Measurements from ENCODE around the gene PCP4. TPM values are rescaled to one million over a fixed set of nuclear protein-coding genes. Genes with fewer than 3 reads are reported as not detected.

Gene PCP4
- polyA plus RNA-seq, 2 of the 4 experiments (the other 2 are of a cell fraction): not detected

GRCh38 chr21:39911286-39912199 is 44.3 kb downstream of the PCP4 start (continued):
- TF ChIP-seq, protein P1, sequence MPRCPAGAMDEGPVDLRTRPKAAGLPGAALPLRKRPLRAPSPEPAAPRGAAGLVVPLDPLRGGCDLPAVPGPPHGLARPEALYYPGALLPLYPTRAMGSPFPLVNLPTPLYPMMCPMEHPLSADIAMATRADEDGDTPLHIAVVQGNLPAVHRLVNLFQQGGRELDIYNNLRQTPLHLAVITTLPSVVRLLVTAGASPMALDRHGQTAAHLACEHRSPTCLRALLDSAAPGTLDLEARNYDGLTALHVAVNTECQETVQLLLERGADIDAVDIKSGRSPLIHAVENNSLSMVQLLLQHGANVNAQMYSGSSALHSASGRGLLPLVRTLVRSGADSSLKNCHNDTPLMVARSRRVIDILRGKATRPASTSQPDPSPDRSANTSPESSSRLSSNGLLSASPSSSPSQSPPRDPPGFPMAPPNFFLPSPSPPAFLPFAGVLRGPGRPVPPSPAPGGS (IDR thresholded peaks at IDR 0.05): no peak

DNA sequence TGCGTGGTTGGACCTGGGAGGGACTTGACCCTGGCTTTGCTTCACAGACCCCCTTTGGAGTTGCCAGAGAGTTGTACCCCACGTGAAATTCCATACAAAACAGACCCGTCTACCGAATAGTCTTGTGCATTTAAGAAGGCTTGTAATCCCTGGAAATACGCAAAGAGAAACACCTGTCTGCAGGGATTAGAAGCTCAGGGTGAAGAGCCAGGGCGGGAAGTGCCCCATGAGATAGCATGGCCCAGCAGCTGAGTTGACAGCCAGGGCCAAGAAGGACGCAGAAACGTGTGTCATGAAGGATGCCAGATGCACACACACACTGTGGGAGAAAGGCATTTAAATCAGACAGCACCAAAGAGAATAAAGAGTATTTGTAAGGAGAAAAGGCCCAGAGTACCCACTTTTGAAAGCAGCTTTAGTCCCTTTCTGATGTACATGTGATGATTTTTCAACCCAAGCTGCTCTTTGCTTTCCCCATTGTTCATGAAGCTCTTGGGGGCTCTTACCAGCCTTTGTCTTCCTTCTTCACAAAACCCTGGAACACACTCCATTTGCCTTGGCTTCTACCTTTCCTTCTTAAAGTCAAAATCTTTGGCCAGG is 46.6 kb downstream of the PCP4 start:
- ATAC-seq (no peak), FAIRE-seq (no peak), DNase-seq (ENCODE audit: low read depth in 1 of 2, low spot score in 1 of 2) (no peak)
- 7% methylated on average over 8 of the region's 8 CpGs for WGBS (ENCODE audit: missing lambda C conversion rate)
- H3K27ac ChIP-seq: no peak overlapping the region
- no peak overlapping the region for H3K4me3 ChIP-seq
- no peaks in the 10 kb centered on the region for H3K9me3 ChIP-seq
- ChIA-PET CTCF (interaction anchor here (1.5 to 2.3 kb wide), 2 partner anchors 46 to 61 kb away, joined by 4 to 6 read pairs; partner anchors contain the start of gene PCP4), POLR2A (no interaction called here)
- no peaks in the 10 kb centered on the region for H3K4me1 ChIP-seq
- TF ChIP-seq CBX2 (IDR thresholded peaks at IDR 0.05; ENCODE audit: borderline replicate concordance, low read depth) (no peak), CHD2 (IDR thresholded peaks at IDR 0.05; ENCODE audit: low read length, partially characterized antibody) (no peak), HOXA7 (CRISPR knock-in tag; IDR thresholded peaks at IDR 0.05) (no peak), MYC (IDR thresholded peaks at IDR 0.05; ENCODE audit: borderline replicate concordance, low read length) (no peak), JUN (IDR thresholded peaks at IDR 0.05) (no peak), RFX5 (IDR thresholded peaks at IDR 0.05) (no peak), EHMT2 (IDR thresholded peaks at IDR 0.05; ENCODE audit: low read depth) (no peak), HEYL (CRISPR knock-in tag; IDR thresholded peaks at IDR 0.05) (no peak), ZC3H11A (IDR thresholded peaks at IDR 0.05) (no peak), EP300 (IDR thresholded peaks at IDR 0.05) (no peak), ZFP36 (IDR thresholded peaks at IDR 0.05; ENCODE audit: borderline replicate concordance, partially characterized antibody) (no peak), FOXS1 (CRISPR knock-in tag; IDR thresholded peaks at IDR 0.05) (no peak), RARB (CRISPR knock-in tag; IDR thresholded peaks at IDR 0.05) (no peak), HMGXB4 (CRISPR knock-in tag; IDR thresholded peaks at IDR 0.05; ENCODE audit: borderline replicate concordance) (no peak), ZNF302 (CRISPR knock-in tag; IDR thresholded peaks at IDR 0.05) (no peak), MAZ (IDR thresholded peaks at IDR 0.05; ENCODE audit: borderline replicate concordance, low read depth, low read length) (no peak)
- TF ChIP-seq, protein P2, sequence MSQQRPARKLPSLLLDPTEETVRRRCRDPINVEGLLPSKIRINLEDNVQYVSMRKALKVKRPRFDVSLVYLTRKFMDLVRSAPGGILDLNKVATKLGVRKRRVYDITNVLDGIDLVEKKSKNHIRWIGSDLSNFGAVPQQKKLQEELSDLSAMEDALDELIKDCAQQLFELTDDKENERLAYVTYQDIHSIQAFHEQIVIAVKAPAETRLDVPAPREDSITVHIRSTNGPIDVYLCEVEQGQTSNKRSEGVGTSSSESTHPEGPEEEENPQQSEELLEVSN (IDR thresholded peaks at IDR 0.05; ENCODE audit: borderline replicate concordance, low read depth): no peak
- TF ChIP-seq, protein P3, sequence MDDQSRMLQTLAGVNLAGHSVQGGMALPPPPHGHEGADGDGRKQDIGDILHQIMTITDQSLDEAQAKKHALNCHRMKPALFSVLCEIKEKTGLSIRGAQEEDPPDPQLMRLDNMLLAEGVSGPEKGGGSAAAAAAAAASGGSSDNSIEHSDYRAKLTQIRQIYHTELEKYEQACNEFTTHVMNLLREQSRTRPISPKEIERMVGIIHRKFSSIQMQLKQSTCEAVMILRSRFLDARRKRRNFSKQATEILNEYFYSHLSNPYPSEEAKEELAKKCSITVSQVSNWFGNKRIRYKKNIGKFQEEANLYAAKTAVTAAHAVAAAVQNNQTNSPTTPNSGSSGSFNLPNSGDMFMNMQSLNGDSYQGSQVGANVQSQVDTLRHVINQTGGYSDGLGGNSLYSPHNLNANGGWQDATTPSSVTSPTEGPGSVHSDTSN (IDR thresholded peaks at IDR 0.05): no peak
- TF ChIP-seq, protein P4, sequence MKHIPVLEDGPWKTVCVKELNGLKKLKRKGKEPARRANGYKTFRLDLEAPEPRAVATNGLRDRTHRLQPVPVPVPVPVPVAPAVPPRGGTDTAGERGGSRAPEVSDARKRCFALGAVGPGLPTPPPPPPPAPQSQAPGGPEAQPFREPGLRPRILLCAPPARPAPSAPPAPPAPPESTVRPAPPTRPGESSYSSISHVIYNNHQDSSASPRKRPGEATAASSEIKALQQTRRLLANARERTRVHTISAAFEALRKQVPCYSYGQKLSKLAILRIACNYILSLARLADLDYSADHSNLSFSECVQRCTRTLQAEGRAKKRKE (CRISPR knock-in tag; IDR thresholded peaks at IDR 0.05; ENCODE audit: low read depth): no peak
- H3K4me2 ChIP-seq: no peak overlapping the region

Measured in A549 (cell line).